H1 (cell line): Measurements from ENCODE around the gene ZNRF3. TPM values are rescaled to one million over a fixed set of nuclear protein-coding genes. Genes with fewer than 3 reads are reported as not detected.

Experiments used
- CTCF ChIA-PET: fragments of 300-600 bp; sonication (Branson Sonifier 250); formaldehyde crosslinking; loops from one replicate; lab custom pipeline; 2021; ENCODE audit not compliant: partially characterized antibody; lab: Charles Lee
- POLR2A ChIA-PET: fragments of 300-600 bp; sonication (Branson Sonifier 250); formaldehyde crosslinking; loops from one replicate; lab custom pipeline; 2021; ENCODE audit warnings: inconsistent platforms; ENCODE audit not compliant: partially characterized antibody; lab: Charles Lee
- DNase-seq, 2 experiments: peaks; one replicate each; pipeline versions ENCODE4 v3.0.0 to v3.0.0-alpha.2; 2010 to 2022; ENCODE audit warnings: low spot score in 2 of 2, low read depth in 1 of 2, mixed read lengths in 1 of 2
- FAIRE-seq: peaks from 2 replicates; lab custom pipeline; 2011; peaks lifted over from hg19 to GRCh38; lab: Jason Lieb, UNC
- H2AFZ ChIP-seq: 2 replicates; pipeline ENCODE4 v1.8.1; 2012; ENCODE audit warnings: low read length, inconsistent platforms
- H2AK5ac ChIP-seq: 2 replicates; pipeline ENCODE4 v1.6.1; 2013; ENCODE audit warnings: low read depth, low read length
- H2BK120ac ChIP-seq: replicated peaks from 2 replicates; pipeline ENCODE3; 2013; ENCODE audit warnings: low read depth, low read length, inconsistent platforms
- H2BK12ac ChIP-seq: 2 replicates; pipeline ENCODE4 v1.6.1; 2013; ENCODE audit warnings: low read depth, low read length
- H2BK15ac ChIP-seq: 2 replicates; pipeline ENCODE4 v1.6.1; 2013; ENCODE audit warnings: low read length
- H2BK20ac ChIP-seq: 2 replicates; pipeline ENCODE4 v1.6.1; 2013; ENCODE audit warnings: low read length
- H2BK5ac ChIP-seq: 2 replicates; pipeline ENCODE4 v1.6.1; 2013; ENCODE audit warnings: low read depth, low read length
- H3K14ac ChIP-seq: 2 replicates; pipeline ENCODE4 v1.6.1; 2013; ENCODE audit warnings: inconsistent platforms; ENCODE audit not compliant: insufficient read length
- H3K18ac ChIP-seq: 2 replicates; pipeline ENCODE4 v1.6.1; 2013; ENCODE audit warnings: low read length; ENCODE audit errors: extremely low read depth
- H3K23ac ChIP-seq: 2 replicates; pipeline ENCODE4 v1.6.1; 2013; ENCODE audit warnings: inconsistent platforms; ENCODE audit not compliant: insufficient read length
- H3K23me2 ChIP-seq: 2 replicates; pipeline ENCODE4 v1.6.1; 2013; ENCODE audit warnings: low read depth, low read length
- H3K27ac ChIP-seq: 2 replicates; pipeline ENCODE4 v1.6.1; 2011; ENCODE audit warnings: low read depth, low read length, inconsistent platforms
- H3K27me3 ChIP-seq, 4 experiments: replicated peaks in 1 of 4; 1 replicate in 1 of 4; 2 replicates in 3 of 4; pipeline versions ENCODE4 v1.6.1 to v1.8.1; 2011 to 2013; ENCODE audit warnings: low read length in 3 of 4, mild to moderate bottlenecking in 3 of 4, inconsistent platforms in 2 of 4, mixed read lengths in 2 of 4, moderate library complexity in 1 of 4; ENCODE audit not compliant: control insufficient read depth in 3 of 4, insufficient read depth in 3 of 4; ENCODE audit errors: extremely low read depth in 1 of 4
- H3K36me3 ChIP-seq, 4 experiments: 2 replicates each; pipeline versions ENCODE4 v1.6.1 to v1.8.1; 2011 to 2013; ENCODE audit warnings: mild to moderate bottlenecking in 4 of 4, low read length in 3 of 4, moderate library complexity in 2 of 4, control low read depth in 1 of 4, inconsistent platforms in 1 of 4; ENCODE audit not compliant: insufficient read depth in 4 of 4, control insufficient read depth in 2 of 4
- H3K4ac ChIP-seq: replicated peaks from 2 replicates; pipeline ENCODE3; 2013; ENCODE audit warnings: low read length, low read depth, mixed read lengths, inconsistent platforms; ENCODE audit not compliant: insufficient read length
- H3K4me1 ChIP-seq, 4 experiments: replicated peaks in 1 of 4; 1 replicate in 1 of 4; 2 replicates in 3 of 4; pipeline versions ENCODE4 v1.6.1 to v1.8.1; 2011 to 2013; ENCODE audit warnings: low read length in 3 of 4, inconsistent platforms in 2 of 4, mixed read lengths in 1 of 4; ENCODE audit not compliant: insufficient read depth in 4 of 4, control insufficient read depth in 3 of 4
- H3K4me2 ChIP-seq, 2 experiments: 2 replicates each; pipeline versions ENCODE4 v1.6.1 to v1.8.1; 2011 to 2013; ENCODE audit warnings: low read depth in 2 of 2, low read length in 2 of 2, control low read depth in 1 of 2, inconsistent platforms in 1 of 2, mild to moderate bottlenecking in 1 of 2; ENCODE audit not compliant: insufficient read depth in 1 of 2
- H3K4me3 ChIP-seq, 4 experiments: fragments of 200-600, 300-600 bp in 1 of 4; sonication (generic), shearing (Covaris generic), sonication (Bioruptor Twin) in 1 of 4; 2 replicates each; pipeline versions ENCODE4 v1.5.1 to v1.8.1; 2011 to 2016; ENCODE audit warnings: low read length in 4 of 4, low read depth in 3 of 4, control low read depth in 2 of 4, inconsistent platforms in 2 of 4, mild to moderate bottlenecking in 2 of 4, mixed read lengths in 1 of 4, moderate library complexity in 1 of 4; ENCODE audit not compliant: insufficient read depth in 2 of 4; ENCODE audit errors: extremely low read depth in 1 of 4
- H3K56ac ChIP-seq: replicated peaks from 2 replicates; pipeline ENCODE3; 2013; ENCODE audit warnings: low read depth, mild to moderate bottlenecking, mixed read lengths, low read length, inconsistent platforms; ENCODE audit not compliant: insufficient read length
- H3K79me1 ChIP-seq: 2 replicates; pipeline ENCODE4 v1.6.1; 2013; ENCODE audit warnings: low read depth, low read length, control low read depth
- H3K79me2 ChIP-seq, 2 experiments: 2 replicates each; pipeline versions ENCODE4 v1.6.1 to v1.8.1; 2012 to 2013; ENCODE audit warnings: low read length in 2 of 2, mild to moderate bottlenecking in 2 of 2, inconsistent platforms in 1 of 2; ENCODE audit not compliant: insufficient read depth in 2 of 2, control insufficient read depth in 1 of 2
- H3K9ac ChIP-seq, 4 experiments: replicated peaks in 1 of 4; 1 replicate in 1 of 4; 2 replicates in 3 of 4; pipeline versions ENCODE4 v1.6.1 to v1.8.1; 2011 to 2013; ENCODE audit warnings: low read depth in 3 of 4, low read length in 3 of 4, control low read depth in 2 of 4, mild to moderate bottlenecking in 2 of 4, moderate library complexity in 2 of 4, inconsistent platforms in 1 of 4; ENCODE audit errors: extremely low read depth in 1 of 4
- H3K9me3 ChIP-seq, 2 experiments: 2 replicates each; pipeline versions ENCODE4 v1.6.1 to v1.8.1; 2012 to 2013; ENCODE audit warnings: mild to moderate bottlenecking in 2 of 2, moderate library complexity in 2 of 2, control low read depth in 1 of 2, inconsistent platforms in 1 of 2, low read depth in 1 of 2, low read length in 1 of 2, mixed read lengths in 1 of 2; ENCODE audit not compliant: insufficient read depth in 2 of 2
- H4K20me1 ChIP-seq, 2 experiments: replicated peaks in 1 of 2; 2 replicates each; pipeline versions ENCODE3 to v1.8.1; 2011 to 2013; ENCODE audit warnings: inconsistent platforms in 2 of 2, low read length in 2 of 2, mild to moderate bottlenecking in 1 of 2; ENCODE audit not compliant: insufficient read depth in 2 of 2, control insufficient read depth in 1 of 2
- H4K5ac ChIP-seq: 2 replicates; pipeline ENCODE4 v1.6.1; 2013; ENCODE audit warnings: low read length, low read depth, mixed read lengths, inconsistent platforms; ENCODE audit not compliant: insufficient read length
- H4K8ac ChIP-seq: 2 replicates; pipeline ENCODE4 v1.8.0; 2013; ENCODE audit warnings: mild to moderate bottlenecking, moderate library complexity, low read length, inconsistent platforms; ENCODE audit not compliant: insufficient read depth; ENCODE audit errors: extremely low read depth
- H4K91ac ChIP-seq: replicated peaks from 2 replicates; pipeline ENCODE3; 2013; ENCODE audit warnings: low read length, mixed read lengths, inconsistent platforms; ENCODE audit not compliant: insufficient read length
- ASH2L ChIP-seq: fragments of 200-600, 300-600 bp; sonication (generic); IDR thresholded peaks from one replicate; pipeline ENCODE4 v1.7.1; 2017; ENCODE audit warnings: low read length
- CBX5 ChIP-seq: fragments of 300-800, 300-1000 bp; sonication (generic); IDR thresholded peaks from 2 replicates; pipeline ENCODE4 v1.7.1; 2016; ENCODE audit warnings: antibody characterized with exemption, low read length, low read depth
- CBX8 ChIP-seq: fragments of 300-800, 300-1000 bp; sonication (generic); IDR thresholded peaks from 2 replicates; pipeline ENCODE4 v1.7.1; 2016; ENCODE audit warnings: low read depth, low read length, borderline replicate concordance
- CHD2 ChIP-seq: IDR thresholded peaks from 2 replicates; pipeline ENCODE4 v1.6.1; 2012; ENCODE audit warnings: low read length, improper control_type of control experiment
- HDAC6 ChIP-seq: IDR thresholded peaks from one replicate; pipeline ENCODE4 v1.7.1; 2012; ENCODE audit warnings: low read depth, mild to moderate bottlenecking, inconsistent platforms, low read length, moderate library complexity
- KDM5A ChIP-seq: fragments of 200-600 bp; IDR thresholded peaks from 2 replicates; pipeline ENCODE4 v1.7.1; 2012; ENCODE audit warnings: mild to moderate bottlenecking, low read length, inconsistent platforms, mixed read lengths
- MAFK ChIP-seq: IDR thresholded peaks from 2 replicates; pipeline ENCODE4 v1.6.1; 2012; ENCODE audit warnings: low read depth, mild to moderate bottlenecking, improper control_type of control experiment, low read length
- MAX ChIP-seq: IDR thresholded peaks from 2 replicates; pipeline ENCODE4 v1.6.1; 2012; ENCODE audit warnings: inconsistent platforms
- POLR2A ChIP-seq, 2 experiments: IDR thresholded peaks; 1 replicate in 1 of 2; 2 replicates in 1 of 2; pipeline ENCODE4 v1.6.1; 2011; ENCODE audit warnings: low read depth in 2 of 2, low read length in 2 of 2, mild to moderate bottlenecking in 2 of 2; ENCODE audit errors: control extremely low read depth in 1 of 2
- RBBP5 ChIP-seq: IDR thresholded peaks from 2 replicates; pipeline ENCODE4 v1.7.1; 2012; ENCODE audit warnings: low read depth, mild to moderate bottlenecking, inconsistent platforms, low read length, moderate library complexity, borderline replicate concordance
- SIX5 ChIP-seq: IDR thresholded peaks from 2 replicates; pipeline ENCODE4 v1.6.1; 2011; ENCODE audit warnings: mild to moderate bottlenecking, low read depth, low read length
- TBP ChIP-seq: IDR thresholded peaks from 2 replicates; pipeline ENCODE4 v1.6.1; 2011; ENCODE audit warnings: low read depth, low read length, improper control_type of control experiment
- TCF12 ChIP-seq: IDR thresholded peaks from 2 replicates; pipeline ENCODE4 v1.6.1; 2011; ENCODE audit warnings: low read depth, mild to moderate bottlenecking, low read length
- ZNF274 ChIP-seq: IDR thresholded peaks from 2 replicates; pipeline ENCODE4 v1.7.0; 2012; ENCODE audit warnings: low read length, borderline replicate concordance; ENCODE audit errors: extremely low read depth
- WGBS, 2 experiments: shearing (Covaris generic) in 1 of 2; methylation state at CpG; one replicate each; pipeline versions ENCODE4 v1.1.6 to v1.1.7; 2013 to 2015; ENCODE audit warnings: low lambda C conversion rate in 2 of 2, mixed read lengths in 2 of 2, inconsistent platforms in 1 of 2, low coverage in 1 of 2, missing lambda C conversion rate in 1 of 2; ENCODE audit not compliant: insufficient replicate concordance in 2 of 2, insufficient coverage in 1 of 2, insufficient read length in 1 of 2; ENCODE audit errors: extremely low coverage in 1 of 2, missing lambda C conversion rate in 1 of 2; 5-methylcytosine and 5-hydroxymethylcytosine counted together
- polyA plus RNA-seq, 7 experiments: library from polyadenylated mRNA; depleted of rRNA in 3 of 7; stranded (reverse) in 5 of 7; unstranded in 2 of 7; fragments of >200 nt in 5 of 7; fragments of 200-250 nt in 2 of 7; gene quantifications; 1 replicate in 5 of 7; 2 replicates in 1 of 7; 4 replicates in 1 of 7; pipeline versions ENCODE4 v1.2.1 to v1.2.3, GENCODE V29; 2011 to 2013; ENCODE audit warnings: missing spikeins in 2 of 7, mixed read lengths in 2 of 7
- total RNA-seq: library from RNA; stranded (reverse); fragmentation: NEBNext Ultra II Directional; extraction: Animal tissue kit (Norgen Biotek cat#: 25700); gene quantifications from 2 replicates; pipeline ENCODE4 v1.2.1, GENCODE V29; 2021

ZNRF3 gene
- total and polyA plus RNA-seq, 2 of the 8 experiments (the other 6 are each of a cell fraction or from before 2014, with no cell fraction given), result 14.1 to 21.7 TPM

GRCh38 chr22:29049655-29050263 lies 166.4 kb downstream of the ZNRF3 start:
- Histone ChIP-seq H2BK15ac (no peak overlapping the region), H3K4me3 (no peak overlapping the region), H3K27ac (no peak overlapping the region), H3K4ac (no peak overlapping the region), H3K18ac (no peak overlapping the region), H2BK5ac (peak overlapping the region; percentile 60), H3K79me1 (peaks cover 2% of the 10 kb centered on the region; the same call in 1 of the 2 replicates), H2BK20ac (no peak overlapping the region), H4K8ac (no peak overlapping the region; the same call in 1 of the 2 replicates), H2AFZ (no peak overlapping the region), H4K91ac (no peak overlapping the region), H2AK5ac (no peak overlapping the region), H3K23ac (no peak overlapping the region), H3K56ac (no peak overlapping the region), H3K23me2 (no peaks in the 10 kb centered on the region), H3K9me3 (no peaks in the 10 kb centered on the region), H3K27me3 (no peaks in the 10 kb centered on the region), H3K9ac (no peak overlapping the region), H3K4me1 (peaks cover 0 to 15% (median 12%) of the 10 kb centered on the region in 4 experiments; a peak in 6 of 7 replicates), H2BK12ac (no peak overlapping the region), H3K14ac (no peak overlapping the region), H3K79me2 (no peaks in the 10 kb centered on the region), H2BK120ac (no peak overlapping the region), H3K4me2 (no peak overlapping the region), H4K5ac (no peak overlapping the region), H4K20me1 (no peaks in the 10 kb centered on the region)
- no peak for FAIRE-seq
- WGBS, 2 experiments, result 87% methylated on average over 26 of the region's 38 CpGs; no CpG with 5 or more reads in 1 of the 2 experiments
- POLR2A ChIA-PET, result interaction anchor here (1.1 kb wide), 1 partner anchor 8 kb away, joined by 3 read pairs; no protein-coding TSS in a partner anchor
- DNase-seq, result no peak
- CTCF ChIA-PET, result interaction anchor here (1.0 to 1.9 kb wide), 3 partner anchors 9 to 194 kb away, joined by 3 to 8 read pairs (median 7); no protein-coding TSS in a partner anchor
- TF ChIP-seq CBX8, result no peak
- TF ChIP-seq ASH2L, result no peak
- no peak for TF ChIP-seq MAFK
- TF ChIP-seq MAX, result no peak
- no peak for TF ChIP-seq CHD2
- TF ChIP-seq TCF12, result no peak
- TF ChIP-seq RBBP5, result no peak
- no peak for TF ChIP-seq ZNF274
- TF ChIP-seq CBX5, result no peak
- no peak for TF ChIP-seq KDM5A
- TF ChIP-seq POLR2A (IDR thresholded peaks at IDR 0.05; ENCODE audit: control extremely low read depth in 1 of 2, low read depth in 2 of 2, low read length in 2 of 2), result no peak
- no peak for TF ChIP-seq HDAC6
- no peak for TF ChIP-seq TBP
- no peak for TF ChIP-seq SIX5
- TF ChIP-seq, all 59 proteins: peak for 0
- peaks cover 11 to 54% (median 35%) of the 10 kb centered on the region in 4 experiments; a peak in 7 of 8 replicates for H3K36me3 ChIP-seq
